HEK293 (cell line): ENCODE results near the gene KDM4B.

Source experiments
- CTCF ChIA-PET: fragments of 350-600 bp; formaldehyde crosslinking; extraction: SDS; loops from one replicate; lab custom pipeline; 2021; ENCODE audit warnings: antibody characterized with exemption; lab: Yijun Ruan, JAX
- POLR2A ChIA-PET: fragments of 300-600 bp; formaldehyde crosslinking; extraction: SDS; loops from one replicate; lab custom pipeline; 2020; ENCODE audit warnings: antibody characterized with exemption, inconsistent platforms; lab: Yijun Ruan, JAX
- H3K27ac ChIP-seq: fragments of 200-500 bp; sonication (Bioruptor generic); 2 replicates; pipeline ENCODE4 v1.5.1; 2014; ENCODE audit warnings: low read depth, low read length, control low read depth, inconsistent platforms; ENCODE audit errors: extremely low read depth
- H3K36me3 ChIP-seq, 2 experiments: fragments of 200-500 bp in 1 of 2; sonication (Bioruptor generic) in 1 of 2; 1 replicate in 1 of 2; 2 replicates in 1 of 2; pipeline ENCODE4 v1.5.1; 2014 to 2017; ENCODE audit warnings: inconsistent platforms in 2 of 2, low read length in 2 of 2; ENCODE audit not compliant: control insufficient read depth in 2 of 2, insufficient read depth in 1 of 2
- H3K4me1 ChIP-seq: fragments of 200-500 bp; sonication (Bioruptor generic); 2 replicates; pipeline ENCODE4 v1.5.1; 2014; ENCODE audit warnings: mild to moderate bottlenecking, low read length, inconsistent platforms; ENCODE audit not compliant: control insufficient read depth, insufficient read depth
- H3K4me3 ChIP-seq: 2 replicates; pipeline ENCODE4 v1.5.1; 2011; ENCODE audit warnings: low read depth, mild to moderate bottlenecking, control low read depth, low read length, moderate library complexity
- H3K9me3 ChIP-seq: fragments of 200-500 bp; sonication (Bioruptor generic); 2 replicates; pipeline ENCODE4 v1.5.1; 2014; ENCODE audit warnings: low read depth, low read length, inconsistent platforms; ENCODE audit not compliant: control insufficient read depth, insufficient read depth
- EGR2 ChIP-seq: fragments of 450-650 bp; formaldehyde crosslinking; IDR thresholded peaks from 2 replicates; pipeline ENCODE4 v1.5.1; 2016; ENCODE audit warnings: low read depth, missing biosample characterization, missing genetic modification characterization
- GLIS1 ChIP-seq: fragments of 450-650 bp; formaldehyde crosslinking; IDR thresholded peaks from 2 replicates; pipeline ENCODE4 v1.5.1; 2016; ENCODE audit warnings: missing biosample characterization, missing genetic modification characterization
- HOXD13 ChIP-seq: sonication (generic); formaldehyde crosslinking; IDR thresholded peaks from 2 replicates; pipeline ENCODE4 v1.8.0; 2022; ENCODE audit warnings: missing genetic modification reagents, borderline replicate concordance
- OSR2 ChIP-seq: fragments of 450-650 bp; formaldehyde crosslinking; IDR thresholded peaks from 2 replicates; pipeline ENCODE4 v1.5.1; 2016; ENCODE audit warnings: missing biosample characterization, missing genetic modification characterization
- SALL2 ChIP-seq: fragments of 450-650 bp; formaldehyde crosslinking; IDR thresholded peaks from 2 replicates; pipeline ENCODE4 v1.5.0; 2017; ENCODE audit warnings: missing biosample characterization, mild to moderate bottlenecking, missing genetic modification characterization, borderline replicate concordance
- ZIC2 ChIP-seq: fragments of 450-650 bp; formaldehyde crosslinking; IDR thresholded peaks from 2 replicates; pipeline ENCODE4 v1.5.1; 2016; ENCODE audit warnings: missing biosample characterization, missing genetic modification characterization
- ZNF10 ChIP-seq: fragments of 450-650 bp; formaldehyde crosslinking; IDR thresholded peaks from 2 replicates; pipeline ENCODE4 v1.5.1; 2017; ENCODE audit warnings: missing biosample characterization, missing genetic modification characterization
- ZNF132 ChIP-seq: fragments of 450-650 bp; formaldehyde crosslinking; IDR thresholded peaks from 2 replicates; pipeline ENCODE4 v1.5.1; 2017; ENCODE audit warnings: missing biosample characterization, missing genetic modification characterization, borderline replicate concordance
- ZNF521 ChIP-seq: fragments of 450-650 bp; formaldehyde crosslinking; IDR thresholded peaks from 2 replicates; pipeline ENCODE4 v1.5.1; 2017; ENCODE audit warnings: missing biosample characterization, mild to moderate bottlenecking, missing genetic modification characterization
- ZNF600 ChIP-seq: fragments of 450-650 bp; formaldehyde crosslinking; IDR thresholded peaks from 2 replicates; pipeline ENCODE4 v1.5.1; 2016; ENCODE audit warnings: missing biosample characterization, missing genetic modification characterization
- ZNF654 ChIP-seq: fragments of 450-650 bp; formaldehyde crosslinking; IDR thresholded peaks from 2 replicates; pipeline ENCODE4 v1.5.1; 2016; ENCODE audit warnings: low read depth, missing biosample characterization, missing genetic modification characterization
- ZNF670 ChIP-seq: fragments of 450-650 bp; formaldehyde crosslinking; IDR thresholded peaks from 2 replicates; pipeline ENCODE4 v1.5.1; 2016; ENCODE audit warnings: missing biosample characterization, missing genetic modification characterization, low read depth
- ZNF701 ChIP-seq: fragments of 450-650 bp; formaldehyde crosslinking; IDR thresholded peaks from 2 replicates; pipeline ENCODE4 v1.5.1; 2016; ENCODE audit warnings: missing biosample characterization, missing genetic modification characterization
- TF ChIP-seq, protein P1 (sequence below): fragments of 450-650 bp; formaldehyde crosslinking; IDR thresholded peaks from 2 replicates; pipeline ENCODE4 v1.5.1; 2016; ENCODE audit warnings: missing biosample characterization, missing genetic modification characterization

The KDM4B gene

DNA sequence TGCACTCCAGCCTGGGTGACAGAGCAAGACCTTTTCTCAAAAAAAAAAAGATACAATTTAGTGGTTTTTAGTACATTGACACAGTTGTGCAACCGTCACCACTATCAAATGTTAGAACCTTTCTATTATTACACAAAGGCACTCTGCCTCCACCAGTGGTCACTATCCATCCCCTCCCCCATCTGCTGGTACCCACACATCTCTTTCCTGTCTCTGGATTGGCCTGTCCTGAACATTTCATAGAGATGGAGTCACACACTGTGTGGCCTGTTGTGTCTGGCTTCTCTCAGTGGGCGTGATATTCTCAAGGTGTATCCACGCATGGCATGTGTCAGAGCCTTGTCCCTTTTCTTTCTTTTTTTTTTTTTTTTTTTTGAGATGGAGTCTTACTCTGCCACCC, 11.2 kb downstream of the KDM4B start:
- POLR2A ChIA-PET, result interaction anchor here (2.1 kb wide), 1 partner anchor 11 kb away, joined by 20 read pairs; the partner anchor contains the start of gene KDM4B
- Histone ChIP-seq H3K4me3 (no peak overlapping the region), H3K27ac (no peak overlapping the region), H3K9me3 (no peaks in the 10 kb centered on the region), H3K4me1 (peaks cover 25% of the 10 kb centered on the region), H3K36me3 (peaks cover 0 to 10% of the 10 kb centered on the region in 2 experiments; a peak in 2 of 3 replicates)
- TF ChIP-seq OSR2 (no peak), EGR2 (tag by site-specific recombination) (peak; percentile 55), ZNF600 (tag by site-specific recombination) (0 out of 2 replicates have a peak, but pooled peaks have one; percentile 23), ZNF654 (tag by site-specific recombination) (no peak)
- TF ChIP-seq, all 188 proteins: peak for 2
- CTCF ChIA-PET, result interaction anchor here (0.6 to 1.3 kb wide), 4 partner anchors 66 to 251 kb away, joined by 3 to 8 read pairs (median 4); no protein-coding TSS in a partner anchor

- H3K4me3 ChIP-seq, result no peak overlapping the region
- TF ChIP-seq GLIS1 (peak; percentile 65), SALL2 (tag by site-specific recombination) (no peak), ZNF132 (tag by site-specific recombination) (no peak), ZNF521 (tag by site-specific recombination) (no peak), ZNF670 (tag by site-specific recombination) (no peak)
- TF ChIP-seq, protein P1, sequence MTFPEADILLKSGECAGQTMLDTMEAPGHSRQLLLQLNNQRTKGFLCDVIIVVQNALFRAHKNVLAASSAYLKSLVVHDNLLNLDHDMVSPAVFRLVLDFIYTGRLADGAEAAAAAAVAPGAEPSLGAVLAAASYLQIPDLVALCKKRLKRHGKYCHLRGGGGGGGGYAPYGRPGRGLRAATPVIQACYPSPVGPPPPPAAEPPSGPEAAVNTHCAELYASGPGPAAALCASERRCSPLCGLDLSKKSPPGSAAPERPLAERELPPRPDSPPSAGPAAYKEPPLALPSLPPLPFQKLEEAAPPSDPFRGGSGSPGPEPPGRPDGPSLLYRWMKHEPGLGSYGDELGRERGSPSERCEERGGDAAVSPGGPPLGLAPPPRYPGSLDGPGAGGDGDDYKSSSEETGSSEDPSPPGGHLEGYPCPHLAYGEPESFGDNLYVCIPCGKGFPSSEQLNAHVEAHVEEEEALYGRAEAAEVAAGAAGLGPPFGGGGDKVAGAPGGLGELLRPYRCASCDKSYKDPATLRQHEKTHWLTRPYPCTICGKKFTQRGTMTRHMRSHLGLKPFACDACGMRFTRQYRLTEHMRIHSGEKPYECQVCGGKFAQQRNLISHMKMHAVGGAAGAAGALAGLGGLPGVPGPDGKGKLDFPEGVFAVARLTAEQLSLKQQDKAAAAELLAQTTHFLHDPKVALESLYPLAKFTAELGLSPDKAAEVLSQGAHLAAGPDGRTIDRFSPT (tag by site-specific recombination), result no peak
- H3K9me3 ChIP-seq, result no peaks in the 10 kb centered on the region
- peaks cover 0 to 10% of the 10 kb centered on the region in 2 experiments; a peak in 2 of 3 replicates for H3K36me3 ChIP-seq
- H3K4me1 ChIP-seq, result peaks cover 26% of the 10 kb centered on the region
- ChIA-PET CTCF (interaction anchor here (0.6 to 1.1 kb wide), 3 partner anchors 111 to 252 kb away, joined by 3 to 8 read pairs (median 4); no protein-coding TSS in a partner anchor), POLR2A (interaction anchor here (0.7 kb wide), 1 partner anchor 13 kb away, joined by 3 read pairs; no protein-coding TSS in a partner anchor)
- no peak overlapping the region for H3K27ac ChIP-seq
Observed at GRCh38 chr19:4980838-4981680, 12.1 kb downstream of the KDM4B start.

DNA sequence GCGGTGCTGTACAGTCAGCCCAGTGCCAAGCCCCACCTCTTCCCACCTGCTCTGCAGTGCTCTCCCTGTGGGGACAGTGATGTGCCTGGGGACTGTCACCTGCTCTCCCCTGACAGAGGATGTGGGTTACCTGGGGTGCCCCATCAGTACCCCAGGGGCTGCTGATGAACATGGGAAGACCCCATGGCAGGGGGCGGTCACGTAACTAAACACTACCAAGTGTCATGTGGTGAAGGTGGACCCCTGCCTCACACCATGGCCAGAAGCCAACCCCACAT, 12.7 kb downstream of the KDM4B start:
- POLR2A ChIA-PET, result no interaction called here
- H3K4me1 ChIP-seq, result peaks cover 25% of the 10 kb centered on the region
- TF ChIP-seq ZNF10 (tag by site-specific recombination) (no peak), HOXD13 (CRISPR knock-in tag) (no peak), ZIC2 (tag by site-specific recombination) (peak; percentile 94), GLIS1 (peak; percentile 20; the same call in 1 of the 2 replicates), ZNF701 (tag by site-specific recombination) (no peak)

More for the DNA sequence above, 12.7 kb downstream of the KDM4B start:
- no peak overlapping the region for H3K27ac ChIP-seq
- no peaks in the 10 kb centered on the region for H3K9me3 ChIP-seq
- H3K36me3 ChIP-seq, result peaks cover 0 to 10% of the 10 kb centered on the region in 2 experiments; a peak in 2 of 3 replicates
- CTCF ChIA-PET, result no interaction called here
- H3K4me3 ChIP-seq, result no peak overlapping the region
